GM23248 (cell line): Measurements from ENCODE around the gene AASDHPPT.

Experiments used
- EZH2 ChIP-seq: fragments of 200-600 bp; sonication (generic); IDR thresholded peaks from 2 replicates; pipeline ENCODE4 v1.6.1; 2018; ENCODE audit warnings: antibody characterized with exemption, mild to moderate bottlenecking; ENCODE audit not compliant: insufficient read depth, poor library complexity, severe bottlenecking
- EZH2phosphoT487 ChIP-seq: fragments of 200-600 bp; sonication (generic); IDR thresholded peaks from 2 replicates; pipeline ENCODE4 v1.6.1; 2018; ENCODE audit warnings: antibody characterized with exemption, moderate library complexity, mild to moderate bottlenecking, low read depth; ENCODE audit not compliant: insufficient read depth

- no peak for TF ChIP-seq EZH2
- TF ChIP-seq EZH2phosphoT487 = no peak
Observed at GRCh38 chr11:106127604-106128003, 50.1 kb downstream of the AASDHPPT start.
